Gastrocnemius medialis (tissue), 4 donors: ENCODE results near the gene DIRAS2. TPM values are rescaled to one million over a fixed set of nuclear protein-coding genes. Genes with fewer than 3 reads are reported as not detected.

Source experiments
- ATAC-seq, 2 donors: fragments of 150-250 bp; one replicate each; pipeline ENCODE4 v1.9.1; 2016
- DNase-seq, 2 donors: peaks; one replicate each; pipeline ENCODE4 v3.0.0-alpha.2; 2019
- H3K27ac ChIP-seq, 4 donors: fragments of 200-600 bp; sonication (generic); 1 replicate in 1 of 4; 2 replicates in 3 of 4; pipeline ENCODE4 v1.5.1; 2016 to 2018; ENCODE audit warnings: mild to moderate bottlenecking in 2 of 4, moderate library complexity in 1 of 4
- H3K27me3 ChIP-seq, 3 donors: fragments of 200-600 bp; sonication (generic) in 2 of 3; 1 replicate in 1 of 3; 2 replicates in 2 of 3; pipeline versions ENCODE4 v1.5.1 to v1.6.0; 2016 to 2019; ENCODE audit warnings: mild to moderate bottlenecking in 1 of 3, moderate library complexity in 1 of 3
- H3K36me3 ChIP-seq, 2 donors: fragments of 200-600 bp; sonication (generic) in 1 of 2; one replicate each; pipeline ENCODE4 v1.5.1; 2017 to 2018
- H3K4me1 ChIP-seq, 2 donors: fragments of 200-600 bp; sonication (generic) in 1 of 2; one replicate each; pipeline ENCODE4 v1.5.1; 2016 to 2017; ENCODE audit warnings: mild to moderate bottlenecking in 2 of 2
- H3K4me3 ChIP-seq, 4 donors: fragments of 200-600 bp; sonication (generic) in 3 of 4; 1 replicate in 1 of 4; 2 replicates in 3 of 4; pipeline ENCODE4 v1.5.1; 2016 to 2019; ENCODE audit warnings: mild to moderate bottlenecking in 2 of 4
- H3K9me3 ChIP-seq, 3 donors: fragments of 200-600 bp; sonication (generic) in 2 of 3; 1 replicate in 1 of 3; 2 replicates in 2 of 3; pipeline ENCODE4 v1.5.1; 2016 to 2019
- CTCF ChIP-seq, 5 experiments: fragments of 450-650 bp in 3 of 5; fragments of 200-600 bp in 2 of 5; sonication (generic) in 2 of 5; IDR thresholded peaks in 4 of 5; conservative IDR thresholded peaks in 1 of 5; 1 replicate in 4 of 5; 2 replicates in 1 of 5; pipeline ENCODE4 v1.5.1; 2016 to 2019; ENCODE audit warnings: antibody characterized with exemption in 5 of 5, mild to moderate bottlenecking in 3 of 5, moderate library complexity in 3 of 5
- POLR2A ChIP-seq, 2 donors: fragments of 450-650 bp; IDR thresholded peaks; one replicate each; pipeline ENCODE4 v1.6.1; 2017; ENCODE audit warnings: antibody characterized with exemption in 2 of 2, mild to moderate bottlenecking in 2 of 2, moderate library complexity in 2 of 2
- in situ Hi-C, 4 donors: fragments of 200-750 bp; cut with MboI; loops; one replicate each; pipeline versions ENCODE4 v1.15.0 to v1.8.0; 2017; ENCODE audit warnings: low sequenced_read_pairs in 4 of 4
- intact Hi-C: fragments of 100-400 bp; cut with DNase I; formaldehyde crosslinking; loops from one replicate; pipeline ENCODE4 v1.15.1; 2023; ENCODE audit warnings: low total_unique reads
- total RNA-seq, 4 donors: library from RNA; depleted of rRNA; stranded (reverse); fragments of >200 nt; gene quantifications; one replicate each; pipeline versions ENCODE4 v1.1.0 to v1.2.3, GENCODE V29; 2016

DIRAS2 gene
- total RNA-seq, 4 donors from 2014 or later: not detected

- intact Hi-C loops: no loop called here
- Histone ChIP-seq H3K4me1 (no peaks in the 10 kb centered on the region), H3K27me3 (peaks cover 0 to 6% (median 2%) of the 10 kb centered on the region in 3 donors), H3K36me3 (no peaks in the 10 kb centered on the region), H3K4me3 (no peak overlapping the region), H3K27ac (no peak overlapping the region), H3K9me3 (peaks cover 0 to 18% (median 0%) of the 10 kb centered on the region in 3 donors)
- DNase-seq: no peak
- TF ChIP-seq CTCF (IDR thresholded peaks at IDR 0.05 in 4 of 5, conservative IDR thresholded peaks at IDR 0.05 in 1 of 5) (no peak), POLR2A (IDR thresholded peaks at IDR 0.05) (no peak)
- in situ Hi-C loops: no loop called here
- no peak for ATAC-seq
Observed at GRCh38 chr9:90647843-90648242, 5.2 kb upstream of the DIRAS2 start.

GRCh38 chr9:90645721-90646120 lies 3.1 kb upstream of the DIRAS2 start:
- no peak overlapping the region for H3K27ac ChIP-seq
- ATAC-seq (no peak), DNase-seq (no peak)
- intact Hi-C loops (no loop called here), in situ Hi-C loops (no loop called here)
- H3K4me3 ChIP-seq: no peak overlapping the region
- no peaks in the 10 kb centered on the region for H3K4me1 ChIP-seq
- peaks cover 0 to 6% (median 0%) of the 10 kb centered on the region in 3 donors for H3K9me3 ChIP-seq
- TF ChIP-seq POLR2A (IDR thresholded peaks at IDR 0.05) (no peak), CTCF (IDR thresholded peaks at IDR 0.05 in 4 of 5, conservative IDR thresholded peaks at IDR 0.05 in 1 of 5) (no peak)
- peaks cover 0 to 12% (median 9%) of the 10 kb centered on the region in 3 donors for H3K27me3 ChIP-seq
- no peaks in the 10 kb centered on the region for H3K36me3 ChIP-seq

GRCh38 chr9:90641884-90642487 lies 638 bp downstream of the DIRAS2 start:
- ATAC-seq (no peak), DNase-seq (no peak)
- Histone ChIP-seq H3K4me3 (no peak overlapping the region), H3K4me1 (no peaks in the 10 kb centered on the region), H3K27me3 (peaks cover 0 to 11% (median 9%) of the 10 kb centered on the region in 3 donors), H3K27ac (no peak overlapping the region), H3K36me3 (no peaks in the 10 kb centered on the region), H3K9me3 (no peaks in the 10 kb centered on the region)
- intact Hi-C loops (loop anchor here (5.0 kb wide), 1 partner anchor 1045 kb away; no protein-coding TSS in a partner anchor), in situ Hi-C loops (no loop called here)
- TF ChIP-seq CTCF (IDR thresholded peaks at IDR 0.05 in 4 of 5, conservative IDR thresholded peaks at IDR 0.05 in 1 of 5) (no peak), POLR2A (IDR thresholded peaks at IDR 0.05) (no peak)

GRCh38 chr9:90641086-90641485 lies 1.5 kb downstream of the DIRAS2 start:
- TF ChIP-seq POLR2A (IDR thresholded peaks at IDR 0.05) (no peak), CTCF (IDR thresholded peaks at IDR 0.05 in 4 of 5, conservative IDR thresholded peaks at IDR 0.05 in 1 of 5) (no peak)
- no peaks in the 10 kb centered on the region for H3K4me1 ChIP-seq
- no peak for DNase-seq
- no peak overlapping the region for H3K4me3 ChIP-seq
- in situ Hi-C loops (no loop called here), intact Hi-C loops (loop anchor here (5.0 kb wide), 1 partner anchor 1044 kb away; no protein-coding TSS in a partner anchor)
- peaks cover 0 to 10% (median 9%) of the 10 kb centered on the region in 3 donors for H3K27me3 ChIP-seq
- no peaks in the 10 kb centered on the region for H3K9me3 ChIP-seq
- ATAC-seq: no peak
- H3K36me3 ChIP-seq: no peaks in the 10 kb centered on the region
- H3K27ac ChIP-seq: no peak overlapping the region
